Measurements from ENCODE around the gene SMCO4.

Gene SMCO4

GRCh38 chr11:93526641-93527583 lies 16.3 kb downstream of the SMCO4 start:
- no peak for DNase-seq

GRCh38 chr11:93526346-93526633 lies 16.9 kb downstream of the SMCO4 start:
- DNase-seq = no peak

DNA sequence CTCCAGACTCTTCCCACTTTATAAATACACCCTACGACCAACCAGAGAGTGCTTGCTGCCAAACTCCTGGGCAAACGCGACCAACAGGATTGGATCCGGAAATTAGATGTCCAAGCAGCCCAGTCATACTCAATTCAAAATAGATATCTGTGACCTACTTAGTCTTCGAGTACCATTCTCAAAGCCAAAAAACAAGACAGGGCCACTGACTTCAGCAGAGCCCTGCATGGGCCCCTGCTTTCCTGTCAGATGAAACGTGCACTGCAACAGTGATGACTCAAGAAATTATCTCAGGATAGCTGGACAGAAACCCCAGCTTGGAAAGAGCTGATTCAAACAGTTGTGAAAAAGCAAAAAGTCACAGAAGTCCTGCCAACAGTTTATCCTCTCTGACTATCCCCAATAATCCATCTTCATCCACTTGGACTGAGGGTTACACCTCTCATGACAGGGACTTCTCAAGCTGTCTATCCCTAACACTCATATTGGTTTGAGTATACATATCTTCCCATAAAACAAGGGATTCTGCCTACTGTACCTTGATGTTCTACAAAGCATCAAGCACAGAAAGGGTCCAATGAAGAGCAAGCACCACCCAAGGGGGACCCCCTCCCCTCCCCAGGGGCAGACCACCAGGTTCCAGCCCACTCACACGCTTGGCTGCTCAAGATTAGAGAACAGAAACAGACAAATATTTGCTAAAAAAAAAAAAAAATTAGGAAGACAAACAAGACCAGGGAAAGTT lies 17.4 kb downstream of the SMCO4 start:
- DNase-seq = peak; percentile 20

- DNase-seq = peak; percentile 56
These were observed 18.3 kb downstream of the SMCO4 start for GRCh38 chr11:93524858-93525257.

DNA sequence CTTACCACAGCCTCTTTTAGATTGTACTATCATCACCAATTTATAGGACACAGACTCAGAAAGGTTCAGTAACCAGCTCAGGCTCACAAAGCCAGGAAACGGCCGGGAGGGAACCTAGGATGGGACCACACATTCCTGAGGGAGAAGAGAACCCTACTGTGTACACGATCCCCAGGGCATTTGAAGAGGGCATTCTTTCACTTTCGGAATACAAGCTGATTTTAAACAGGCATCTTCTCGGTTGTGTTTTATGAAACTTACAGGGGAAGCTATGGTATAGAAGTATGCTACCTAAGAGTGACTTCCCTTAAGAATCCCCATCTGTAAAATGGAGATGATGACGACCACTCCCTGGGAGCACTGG lies 19.0 kb downstream of the SMCO4 start:
- no peak for DNase-seq

GRCh38 chr11:93520726-93521509 lies 22.3 kb downstream of the SMCO4 start:
- DNase-seq = no peak

GRCh38 chr11:93519179-93519578 lies 24.0 kb downstream of the SMCO4 start:
- DNase-seq = no peak

DNA sequence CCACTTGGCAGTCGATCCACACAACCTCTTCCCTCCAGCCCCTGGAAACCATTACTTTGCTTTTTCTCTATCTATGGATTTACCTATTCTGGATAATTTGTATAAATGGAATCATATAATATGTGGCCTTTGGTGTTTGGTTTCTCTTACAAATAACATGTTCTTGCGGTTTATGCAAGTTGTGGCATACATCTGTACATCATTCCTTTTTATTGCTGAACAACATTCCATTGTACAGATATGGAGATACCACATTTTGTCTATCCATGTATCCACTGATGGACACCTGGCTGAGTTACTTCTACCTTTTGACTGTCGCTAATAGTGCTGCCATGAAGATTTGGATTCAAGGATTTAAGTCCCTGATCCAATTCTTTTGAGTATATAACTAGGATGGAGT lies 25.1 kb downstream of the SMCO4 start:
- DNase-seq = no peak

DNA sequence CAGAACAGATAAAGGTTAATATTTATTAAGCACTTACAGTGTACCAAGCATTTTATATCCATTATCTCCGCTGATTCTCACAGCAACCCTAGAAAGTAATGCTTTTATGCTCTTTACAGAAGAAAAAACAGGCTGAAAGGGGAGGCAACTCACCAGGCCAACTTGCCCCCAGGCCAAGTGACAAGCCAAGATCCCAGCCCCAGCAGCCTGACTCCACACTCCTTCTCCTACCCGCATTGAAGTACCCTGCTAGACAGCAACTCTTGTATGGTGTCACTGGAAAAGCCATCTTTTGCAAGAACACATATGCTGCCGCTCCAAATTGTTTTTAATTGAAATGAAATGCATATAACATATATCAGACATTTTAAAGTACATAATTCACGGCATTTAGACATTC lies 25.6 kb downstream of the SMCO4 start:
- no peak for DNase-seq

- no peak for DNase-seq
These were observed 26.1 kb downstream of the SMCO4 start for GRCh38 chr11:93517041-93517440.

- no peak for DNase-seq
These were observed 27.7 kb downstream of the SMCO4 start for GRCh38 chr11:93515441-93516025.

DNA sequence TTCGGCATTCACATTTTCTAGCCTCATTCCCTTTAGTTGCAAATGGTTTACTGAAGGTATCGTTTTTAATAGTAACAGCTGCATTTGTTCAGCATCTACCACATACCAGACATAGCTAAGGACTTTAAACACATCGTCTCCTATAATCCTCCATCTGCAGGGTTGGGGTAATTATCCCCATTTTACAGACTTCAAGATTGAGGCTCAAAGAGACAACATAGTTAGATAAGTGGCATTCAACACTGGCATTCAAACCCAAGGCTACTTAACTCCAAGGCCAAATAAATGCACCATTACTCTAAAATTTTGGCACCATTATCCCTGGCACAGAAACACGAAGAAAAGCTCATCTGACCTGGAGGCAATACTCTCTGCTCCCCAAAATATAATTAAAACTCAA lies 28.5 kb downstream of the SMCO4 start:
- no peak for DNase-seq

DNA sequence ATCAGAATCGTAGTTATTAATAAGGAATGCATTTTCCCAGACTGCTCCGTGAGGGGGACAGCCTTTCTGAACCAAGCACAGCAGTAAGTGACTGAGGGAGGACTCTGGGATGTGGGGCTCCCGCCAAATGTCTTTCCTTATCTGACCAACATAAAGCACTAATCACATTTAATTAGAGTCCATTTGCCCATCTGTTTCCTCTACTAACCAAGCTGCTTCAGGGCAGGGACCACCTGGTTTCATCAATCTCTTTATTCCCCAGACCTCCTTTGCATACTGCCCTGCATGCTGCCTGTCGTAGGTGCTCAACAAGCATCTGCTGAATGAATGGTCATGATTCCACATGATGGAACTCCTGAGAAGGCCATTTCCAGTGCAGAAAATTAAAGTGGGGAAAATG lies 29.4 kb downstream of the SMCO4 start:
- DNase-seq = no peak

DNA sequence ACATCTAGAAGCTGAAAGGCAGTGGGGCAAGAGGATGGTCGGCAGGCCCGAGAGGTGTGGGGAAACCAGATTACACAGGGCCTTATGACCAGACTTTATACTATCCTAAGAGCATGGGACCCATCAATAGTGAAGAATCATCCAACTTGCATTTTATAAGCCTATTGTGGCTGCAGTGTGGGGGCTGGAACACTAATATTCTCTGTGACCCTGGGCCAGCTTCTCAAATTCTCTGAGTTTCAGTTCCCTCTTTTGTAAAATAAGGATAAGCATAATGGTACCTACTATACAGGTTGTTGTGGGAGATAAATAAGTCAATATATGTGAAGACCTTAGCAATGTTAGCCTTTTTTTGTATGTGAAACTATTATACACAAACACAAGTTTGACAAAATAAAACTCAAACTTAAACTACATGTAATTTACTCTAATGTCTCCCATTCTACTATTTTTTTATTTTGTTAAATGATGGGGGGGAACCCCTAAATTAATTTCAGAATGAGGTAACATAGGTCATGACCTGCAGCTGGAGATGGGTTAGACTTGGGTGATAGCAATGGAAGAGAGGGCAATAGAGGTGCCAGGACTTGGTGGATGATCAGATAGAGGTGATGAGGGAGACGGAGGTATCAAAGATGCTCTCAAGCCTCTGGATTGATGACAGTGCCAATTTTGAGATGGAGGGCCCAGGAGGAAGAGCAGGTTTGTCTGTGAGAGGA lies 30.1 kb downstream of the SMCO4 start:
- peak; percentile 58 for DNase-seq

DNA sequence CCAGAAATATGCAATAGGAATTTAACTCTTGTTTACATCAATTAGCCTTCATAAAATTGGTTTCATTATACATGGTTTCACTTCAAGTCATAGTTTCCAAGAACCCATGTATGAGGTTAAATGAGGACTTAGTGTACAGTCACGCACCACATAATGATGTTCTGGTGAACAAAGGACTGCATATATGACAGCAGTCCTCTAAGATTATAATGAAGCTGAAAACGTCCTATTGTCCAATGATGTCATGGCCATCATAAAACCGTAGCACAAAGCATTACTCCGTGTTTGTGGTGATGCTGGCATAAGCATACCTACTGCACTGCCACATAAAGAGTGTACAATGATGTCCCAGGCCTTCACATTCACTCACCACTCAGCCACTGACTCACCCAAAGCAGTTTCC lies 31.1 kb downstream of the SMCO4 start:
- DNase-seq = peak; percentile 53

DNA sequence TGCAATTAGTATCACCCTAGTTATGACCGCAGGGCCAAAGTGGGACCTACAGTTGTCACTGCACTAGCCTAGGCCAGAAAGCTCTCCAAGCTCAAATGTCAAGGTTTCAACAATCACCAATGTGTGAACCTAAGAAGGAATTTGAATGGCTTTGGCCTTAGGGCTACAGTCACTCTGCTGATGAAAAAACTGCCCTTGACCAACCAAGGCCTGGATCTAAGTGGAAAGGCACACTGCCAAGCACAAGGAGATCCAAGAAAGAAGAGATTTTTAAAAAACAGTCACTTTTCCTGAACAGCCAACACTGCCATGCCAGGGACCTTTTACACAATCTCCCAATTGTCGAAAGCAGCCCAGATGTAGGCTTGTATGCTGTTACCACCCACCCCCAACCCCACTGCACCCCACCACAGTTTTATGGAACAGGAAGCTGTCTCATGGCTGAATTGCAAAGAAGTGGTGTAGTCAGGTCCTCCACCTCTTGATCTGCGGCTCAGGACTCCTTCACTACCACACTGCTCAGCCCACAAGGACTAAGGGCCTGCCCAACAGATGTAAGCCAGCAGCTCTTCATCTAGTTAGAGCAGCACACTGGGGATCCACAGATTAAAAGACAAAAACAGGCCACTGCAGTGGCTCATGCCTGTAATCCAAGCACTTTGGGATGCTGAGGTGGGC lies 32.9 kb downstream of the SMCO4 start:
- DNase-seq = no peak

GRCh38 chr11:93507517-93507916 lies 35.7 kb downstream of the SMCO4 start:
- no peak for DNase-seq

DNA sequence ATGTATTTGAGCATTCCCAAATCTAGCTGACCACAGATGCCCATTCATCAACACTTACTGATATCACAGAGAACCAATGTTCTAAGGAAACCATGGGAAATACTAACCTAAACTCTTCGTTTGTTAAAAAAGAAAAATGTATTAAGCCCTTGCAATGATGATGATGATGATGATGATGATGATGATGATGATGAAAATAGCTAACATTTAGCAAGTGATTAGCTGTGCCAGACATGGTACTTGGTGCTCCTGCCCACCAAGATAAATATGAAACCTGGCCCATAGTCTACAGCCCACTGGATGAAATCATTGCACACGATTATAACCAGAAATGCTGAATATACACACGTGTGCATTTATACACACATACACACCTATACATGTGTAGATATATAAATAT lies 37.5 kb downstream of the SMCO4 start:
- DNase-seq = no peak

- DNase-seq = no peak
These were observed 38.8 kb downstream of the SMCO4 start for GRCh38 chr11:93504110-93505095.

- DNase-seq = no peak
These were observed 41.3 kb downstream of the SMCO4 start for GRCh38 chr11:93501856-93502255.

- DNase-seq = no peak
These were observed 42.4 kb downstream of the SMCO4 start for GRCh38 chr11:93500759-93501158.

Data from MV-4-11 (cell line).